ENCODE data around the gene DLGAP1.

DLGAP1 gene

DNA sequence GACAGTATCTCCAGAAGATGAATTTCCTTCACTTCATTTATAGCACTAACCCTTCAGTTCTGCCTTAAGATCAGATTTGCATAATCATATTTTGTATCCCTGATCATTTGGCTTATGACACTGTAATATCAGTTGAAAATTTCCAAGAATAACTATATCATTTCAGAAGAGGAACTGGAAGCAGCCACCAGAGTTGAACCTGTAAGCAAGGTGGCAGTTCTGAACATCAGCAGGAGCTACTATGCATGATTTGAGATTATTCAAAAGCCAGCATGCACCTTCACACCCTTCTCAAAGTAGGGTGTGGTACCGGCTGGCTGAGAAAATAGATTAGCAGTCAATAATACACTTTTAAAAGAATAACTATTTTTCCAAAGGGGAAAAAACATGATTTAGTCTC is 328.2 kb downstream of the DLGAP1 start:
- H3K4me3 ChIP-seq (ENCODE audit: low read depth, low read length), result no peak overlapping the region
- TF ChIP-seq CTCF (IDR thresholded peaks at IDR 0.05; ENCODE audit: borderline replicate concordance, insufficient read depth, low read depth, low read length), result no peak

DNA sequence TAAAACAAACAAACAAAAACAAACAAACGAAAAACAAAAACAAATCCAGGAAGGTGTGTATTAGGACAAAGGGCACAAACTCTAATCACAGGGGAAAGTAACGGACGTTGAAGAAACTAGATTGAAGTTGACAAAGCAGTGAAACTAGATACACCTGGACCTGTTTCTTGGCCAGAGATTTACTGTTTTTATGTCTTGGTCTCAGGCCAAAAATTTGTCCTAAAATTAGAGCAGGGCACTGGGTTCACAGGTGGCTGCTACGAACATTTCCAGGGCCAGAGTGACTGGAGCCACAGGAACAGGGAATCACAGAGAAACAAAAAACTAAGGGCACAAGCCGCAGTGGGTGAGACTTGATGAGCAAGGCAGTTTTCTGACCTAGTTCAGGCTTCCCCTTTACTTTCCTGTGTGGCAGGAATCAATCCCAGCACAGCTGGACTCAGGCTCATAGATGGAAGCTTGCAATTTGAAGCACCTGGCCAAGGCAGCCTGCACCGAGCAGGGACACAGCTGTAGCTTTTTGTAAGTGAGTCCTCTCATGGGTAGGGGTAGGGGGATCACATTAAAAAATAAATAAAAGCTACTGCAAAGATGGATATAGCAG is 329.4 kb downstream of the DLGAP1 start:
- TF ChIP-seq CTCF (IDR thresholded peaks at IDR 0.05; ENCODE audit: borderline replicate concordance, insufficient read depth, low read depth, low read length), result no peak
- no peak overlapping the region for H3K4me3 ChIP-seq (ENCODE audit: low read depth, low read length)

- no peak overlapping the region for H3K4me3 ChIP-seq (ENCODE audit: low read depth, low read length)
- TF ChIP-seq CTCF (IDR thresholded peaks at IDR 0.05; ENCODE audit: borderline replicate concordance, insufficient read depth, low read depth, low read length), result no peak
These were observed 329.9 kb downstream of the DLGAP1 start for GRCh38 chr18:4125224-4125623.

DNA sequence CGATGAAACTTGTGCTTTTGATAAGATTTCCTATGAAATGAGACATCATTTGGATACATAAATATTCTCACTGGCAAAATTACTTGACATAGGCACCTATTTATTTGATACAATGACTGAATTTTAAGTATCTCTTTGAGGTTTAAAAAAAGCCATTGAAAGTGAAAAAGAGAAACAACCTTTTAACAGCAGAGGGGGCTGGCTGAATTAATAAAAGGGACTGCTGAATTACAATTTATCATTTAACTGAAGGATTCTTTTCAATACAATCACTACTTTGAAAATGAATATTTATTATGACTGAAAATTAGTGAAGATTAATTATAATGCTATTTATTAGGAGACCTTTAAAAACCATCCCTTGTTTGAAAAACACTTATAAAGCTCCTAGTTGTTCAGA is 335.3 kb downstream of the DLGAP1 start:
- no peak overlapping the region for H3K4me3 ChIP-seq (ENCODE audit: low read depth, low read length)
- TF ChIP-seq CTCF (IDR thresholded peaks at IDR 0.05; ENCODE audit: borderline replicate concordance, insufficient read depth, low read depth, low read length), result no peak

DNA sequence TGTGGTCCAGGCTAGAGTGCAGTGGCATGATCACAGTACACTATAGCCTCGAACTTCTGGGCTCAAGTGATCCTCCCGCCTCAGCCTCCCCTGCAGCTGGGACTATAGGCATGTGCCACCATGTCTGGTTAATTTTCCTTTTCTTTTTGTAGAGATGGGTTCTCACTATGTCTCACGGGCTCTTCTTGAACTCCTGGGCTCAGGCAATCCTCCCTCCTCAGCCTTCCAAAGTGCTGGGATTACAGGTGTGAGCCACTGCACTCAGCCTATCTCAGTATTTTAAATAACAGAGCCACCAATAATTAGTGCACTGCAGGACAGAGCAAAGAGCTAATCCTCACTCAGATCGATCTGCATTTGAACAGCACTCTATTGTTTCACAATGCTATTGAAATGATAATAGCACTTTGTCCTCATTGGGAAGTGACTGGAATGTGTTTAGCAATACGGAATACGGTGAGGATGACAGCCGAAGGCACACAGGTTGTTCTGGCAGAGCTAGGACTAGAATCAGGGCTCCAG is 335.9 kb downstream of the DLGAP1 start:
- no peak overlapping the region for H3K4me3 ChIP-seq (ENCODE audit: low read depth, low read length)
- no peak for TF ChIP-seq CTCF (IDR thresholded peaks at IDR 0.05; ENCODE audit: borderline replicate concordance, insufficient read depth, low read depth, low read length)

DNA sequence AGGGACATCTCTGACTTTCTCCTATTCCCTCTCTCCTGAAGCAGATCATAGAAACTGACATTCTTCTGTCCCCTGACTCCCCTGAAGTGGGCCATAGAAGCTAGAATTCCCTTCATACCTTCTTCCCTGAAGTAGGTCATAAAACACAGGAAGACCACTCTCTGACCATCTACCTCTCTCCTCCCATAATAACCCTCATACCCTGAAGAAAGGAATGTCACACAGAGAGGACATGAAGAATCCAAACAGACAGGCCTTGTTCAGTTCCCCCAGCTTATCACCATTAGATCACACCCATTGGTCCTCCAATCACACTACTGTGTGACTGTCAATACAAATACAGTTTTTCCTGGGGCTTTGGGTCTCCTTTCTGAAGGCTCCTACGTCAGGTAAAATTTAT is 347.1 kb downstream of the DLGAP1 start:
- no peak for TF ChIP-seq CTCF (IDR thresholded peaks at IDR 0.05; ENCODE audit: borderline replicate concordance, insufficient read depth, low read depth, low read length)
- H3K4me3 ChIP-seq (ENCODE audit: low read depth, low read length), result no peak overlapping the region

DNA sequence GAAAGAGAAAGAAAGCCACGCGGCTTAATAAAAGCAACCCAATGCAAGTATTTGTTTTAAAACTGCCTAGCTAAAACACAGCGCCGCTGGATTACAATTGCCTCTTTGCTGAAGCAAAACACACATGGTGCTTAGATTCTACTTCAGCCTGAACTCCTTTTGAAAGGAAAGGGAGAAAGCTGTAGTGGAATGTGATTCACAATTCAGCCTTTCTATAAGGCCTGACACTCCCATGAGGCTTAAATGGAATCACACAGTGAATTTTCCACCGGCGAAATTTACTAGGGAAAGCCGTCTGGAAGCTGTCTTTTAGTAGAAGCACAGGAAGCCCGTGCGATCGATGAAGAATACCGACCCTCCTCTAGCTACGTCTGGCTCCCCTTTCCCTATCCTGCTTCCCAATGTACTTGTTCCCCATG is 348.0 kb downstream of the DLGAP1 start:
- H3K4me3 ChIP-seq (ENCODE audit: low read depth, low read length), result no peak overlapping the region
- TF ChIP-seq CTCF (IDR thresholded peaks at IDR 0.05; ENCODE audit: borderline replicate concordance, insufficient read depth, low read depth, low read length), result no peak

All from GM12875 (cell line).